Right renal cortex interstitium (tissue), 3 donors: ENCODE data around the gene GDPD5. TPM values are rescaled to one million over a fixed set of nuclear protein-coding genes. Genes with fewer than 3 reads are reported as not detected.

Source experiments
- DNase-seq, 3 donors: peaks; one replicate each; pipeline ENCODE4 v3.0.0-alpha.2; 2013; ENCODE audit warnings: low read depth in 3 of 3, low spot score in 2 of 3
- polyA plus RNA-seq, 3 donors: library from polyadenylated mRNA; unstranded; fragments of 120-200 nt; gene quantifications; one replicate each; pipeline ENCODE4 v1.2.1, GENCODE V29; 2013; ENCODE audit not compliant: insufficient read length in 3 of 3

Gene GDPD5
- polyA plus RNA-seq, 3 donors: 5.8 to 8.5 (median 6.9) TPM

DNA sequence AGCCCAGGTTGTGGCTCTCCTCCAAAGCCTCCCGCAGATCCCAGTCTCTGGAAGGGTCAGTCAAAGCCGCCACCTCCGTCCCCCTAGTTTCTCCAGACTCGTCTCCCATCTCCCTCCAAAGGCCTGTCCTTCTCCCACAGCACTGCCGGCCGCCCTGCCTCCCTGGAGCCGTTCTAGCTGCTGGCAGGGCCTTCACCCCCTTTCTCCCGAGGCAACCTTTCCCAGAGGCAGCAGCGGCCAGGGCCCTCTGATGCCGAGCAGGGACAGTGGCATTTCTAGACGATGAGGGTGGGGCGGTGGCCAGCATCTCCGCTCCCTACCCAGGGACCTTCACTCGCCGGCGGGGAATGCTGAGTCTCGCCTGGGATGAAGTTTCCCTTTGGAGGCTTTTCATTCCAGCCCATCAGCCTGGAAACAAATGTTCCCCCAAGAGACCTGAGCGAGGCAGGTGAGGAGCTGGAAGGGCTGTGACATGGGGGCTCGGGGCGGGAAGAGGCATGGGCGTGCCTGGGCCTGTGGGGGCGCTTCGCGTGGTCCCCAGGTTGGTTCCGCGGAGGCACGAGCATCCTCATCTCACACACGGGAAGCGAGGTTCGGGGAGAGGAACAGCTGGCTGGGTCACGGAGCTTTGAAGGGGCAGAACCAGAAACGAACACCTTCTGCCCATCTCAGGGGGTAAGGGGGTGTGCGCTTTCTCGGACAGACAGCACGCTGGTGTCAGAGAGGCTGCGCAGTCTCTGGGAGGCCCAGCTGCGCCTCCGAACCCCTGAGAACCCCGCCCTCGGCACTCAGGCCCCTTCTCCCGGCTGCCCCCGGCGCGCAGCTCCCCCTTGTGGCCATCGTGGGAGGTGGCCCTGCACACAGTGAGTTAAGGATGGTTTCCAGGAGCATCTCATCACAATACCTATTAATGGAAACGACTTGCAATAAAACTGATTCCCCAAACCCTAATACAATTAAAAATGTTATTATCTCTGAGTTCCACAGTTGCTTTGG lies 74.6 kb downstream of the GDPD5 start:
- no peak for DNase-seq

DNA sequence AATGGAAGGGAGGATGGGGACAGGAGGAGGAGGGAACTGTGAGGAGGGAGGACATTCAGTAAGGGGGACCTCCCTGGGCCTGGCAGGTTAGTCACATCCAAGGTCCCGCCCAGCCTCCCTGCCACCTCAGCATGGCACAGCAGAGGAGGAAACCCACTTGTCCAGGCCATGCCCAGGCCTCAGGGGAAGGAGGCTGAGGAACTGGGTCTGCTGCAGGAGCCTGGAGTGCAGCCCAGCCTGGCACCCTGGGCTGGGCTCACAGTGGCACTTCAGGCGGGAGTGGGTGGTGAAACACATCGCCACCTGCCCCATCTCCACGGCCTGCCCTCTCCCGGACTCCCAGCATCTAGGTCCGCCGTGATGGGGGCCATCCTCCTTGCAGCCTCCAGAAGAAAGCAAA lies 75.5 kb downstream of the GDPD5 start:
- DNase-seq: no peak

DNA sequence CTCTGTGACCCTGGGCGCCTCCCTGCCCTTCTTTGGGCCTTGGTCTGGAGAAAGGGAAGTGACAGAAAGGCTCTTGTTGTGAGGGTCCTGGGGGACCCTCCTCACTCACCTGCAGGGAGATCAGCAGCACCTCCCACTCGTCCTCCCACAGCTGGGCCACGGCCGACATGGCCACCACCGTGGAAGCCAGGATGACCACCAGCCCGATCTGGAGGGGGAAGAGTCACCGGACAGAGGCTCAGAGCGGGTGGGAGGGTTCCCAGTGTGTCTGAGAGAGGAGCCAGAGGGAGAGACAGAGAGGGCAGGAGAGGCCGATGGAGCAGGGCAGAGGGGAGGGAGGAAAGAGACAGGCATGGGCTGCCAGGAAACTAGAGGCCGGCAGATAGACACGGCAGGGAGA lies 76.0 kb downstream of the GDPD5 start:
- no peak for DNase-seq

DNA sequence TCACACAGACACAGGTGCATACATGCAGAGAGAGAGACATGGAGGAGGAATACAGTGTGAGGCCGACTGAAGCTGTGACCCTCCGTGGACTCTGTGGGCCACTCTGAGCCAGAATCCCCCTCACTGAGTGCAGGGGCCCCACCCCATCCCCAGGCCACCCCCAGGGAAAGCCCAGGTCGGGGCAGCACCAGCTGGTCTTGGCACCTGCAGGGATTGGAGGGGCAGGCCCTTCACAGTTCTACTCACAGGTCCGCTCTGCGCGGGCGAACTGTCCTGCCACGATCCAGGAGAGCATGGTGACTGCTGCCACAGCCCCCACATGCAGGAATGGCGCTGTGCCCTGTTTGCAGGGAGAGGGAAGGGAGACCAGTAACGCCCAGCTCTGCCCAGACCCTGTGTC lies 76.5 kb downstream of the GDPD5 start:
- DNase-seq: no peak

DNA sequence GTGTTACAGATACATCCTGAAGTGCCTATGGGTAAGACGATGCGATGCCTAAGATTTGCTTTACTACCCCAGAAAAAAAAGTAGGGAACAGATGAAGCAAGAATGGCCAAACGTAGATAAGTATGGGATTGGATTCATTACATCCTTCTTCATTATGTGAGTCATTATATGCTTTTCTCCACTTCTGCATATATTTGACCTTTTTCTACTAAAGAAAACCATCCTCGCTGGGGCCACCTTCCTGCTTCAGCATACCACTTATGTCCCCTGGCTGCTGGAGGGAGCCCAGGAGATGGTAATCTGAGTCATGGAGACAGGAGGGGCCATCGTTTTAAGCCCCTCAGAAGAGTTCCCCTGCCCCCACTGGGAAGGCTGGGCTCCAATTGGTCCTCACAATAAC lies 78.3 kb downstream of the GDPD5 start:
- no peak for DNase-seq

DNA sequence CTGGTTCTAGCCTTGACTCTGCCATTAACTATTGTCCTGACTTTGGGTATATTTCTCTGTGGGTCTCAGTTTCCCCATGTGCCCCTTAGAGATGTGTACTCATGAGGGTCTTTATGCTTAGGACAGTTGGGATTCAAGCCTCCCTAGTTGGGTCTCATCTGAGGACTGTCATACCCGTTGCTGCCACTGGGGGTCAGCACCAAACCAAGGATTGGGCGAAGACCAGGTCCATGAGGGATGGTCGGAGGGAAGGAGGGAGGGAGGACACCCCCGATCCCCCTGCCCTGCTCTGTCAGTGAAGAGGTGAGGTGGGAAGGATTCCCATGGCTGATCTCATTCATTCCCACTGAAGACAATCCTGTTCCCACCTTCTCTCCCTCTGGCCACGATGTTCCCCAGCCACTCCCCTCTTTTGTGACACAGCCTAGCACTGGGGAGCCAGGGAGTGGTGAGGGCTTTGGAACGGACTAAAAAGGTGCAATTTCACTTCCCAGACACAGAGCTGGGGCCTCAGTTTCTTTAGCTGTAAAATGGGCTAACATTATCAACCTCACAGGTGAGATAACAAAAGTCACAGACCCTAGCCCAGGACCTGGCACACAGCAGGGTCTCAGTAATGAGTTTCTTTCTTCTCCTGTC lies 80.3 kb downstream of the GDPD5 start:
- no peak for DNase-seq

DNA sequence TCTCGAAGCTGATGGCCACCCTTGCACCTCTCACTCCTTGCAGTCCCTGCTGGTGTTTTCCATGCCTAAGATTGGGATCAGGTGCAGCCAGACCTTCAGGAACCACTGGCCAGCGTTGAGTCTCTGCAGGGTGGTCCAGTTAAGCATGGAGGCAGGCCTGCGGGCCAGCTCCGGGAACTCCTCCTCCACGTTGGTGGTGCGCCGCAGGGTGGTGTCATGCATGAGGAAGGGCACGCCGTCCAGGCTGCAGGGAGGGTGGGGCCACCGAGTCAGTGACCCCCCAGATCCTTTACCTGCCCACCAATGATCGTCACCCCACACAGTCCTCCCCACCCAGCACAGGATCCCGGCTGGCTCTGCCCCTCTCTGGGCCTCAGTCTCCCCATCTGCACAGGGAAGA lies 82.7 kb downstream of the GDPD5 start:
- DNase-seq: no peak

DNA sequence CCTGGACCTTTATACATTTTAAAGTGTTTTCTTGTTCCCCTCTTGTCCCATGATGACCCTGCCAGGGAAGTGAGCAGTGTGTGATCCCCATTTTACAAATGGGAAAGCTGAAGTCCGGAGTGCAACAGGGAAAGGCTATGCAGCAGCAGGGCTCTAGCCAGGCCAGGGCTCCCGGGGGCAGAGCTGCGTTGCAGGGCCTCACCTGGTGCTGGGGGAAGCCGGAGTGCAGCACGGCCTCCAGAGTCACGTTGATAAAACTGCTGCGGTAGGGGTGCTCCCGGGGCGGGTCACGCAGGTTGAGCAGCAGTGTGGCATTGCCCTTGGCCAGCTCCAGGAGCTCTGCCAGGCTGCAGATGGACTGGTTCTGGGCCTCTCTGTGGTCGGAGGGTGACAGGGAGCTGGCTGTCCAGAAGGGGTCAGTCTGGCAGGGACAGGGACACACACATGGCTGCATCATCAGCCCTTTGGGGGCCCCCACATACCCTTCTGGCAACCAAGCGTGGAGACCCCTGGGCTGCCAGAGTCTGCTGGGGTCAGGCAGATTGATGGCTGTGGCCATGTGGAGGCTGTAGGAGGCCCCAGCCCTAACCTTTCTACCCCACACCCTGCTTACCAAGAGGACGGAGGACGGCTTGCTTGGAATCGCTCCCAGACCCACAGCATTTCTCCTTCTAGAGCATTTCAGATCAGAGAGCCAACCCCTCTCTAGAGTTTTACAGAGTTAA lies 83.4 kb downstream of the GDPD5 start:
- DNase-seq: no peak

DNA sequence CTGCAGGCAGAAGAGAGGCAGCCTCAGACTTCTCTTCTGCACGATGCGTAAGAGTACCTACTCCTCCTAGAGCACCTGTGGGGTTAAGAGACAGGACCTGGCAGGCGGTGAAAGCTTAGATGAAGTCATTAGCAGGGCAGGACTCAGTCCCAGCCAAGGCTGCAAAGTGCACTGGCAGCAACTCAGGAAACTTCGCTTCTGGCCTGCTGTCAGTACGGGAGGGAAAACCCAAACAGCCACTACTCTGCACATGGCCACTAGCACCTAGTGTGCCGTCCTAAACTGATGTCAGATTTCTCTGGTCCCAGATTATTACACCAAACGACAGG lies 84.0 kb downstream of the GDPD5 start:
- DNase-seq: no peak

DNA sequence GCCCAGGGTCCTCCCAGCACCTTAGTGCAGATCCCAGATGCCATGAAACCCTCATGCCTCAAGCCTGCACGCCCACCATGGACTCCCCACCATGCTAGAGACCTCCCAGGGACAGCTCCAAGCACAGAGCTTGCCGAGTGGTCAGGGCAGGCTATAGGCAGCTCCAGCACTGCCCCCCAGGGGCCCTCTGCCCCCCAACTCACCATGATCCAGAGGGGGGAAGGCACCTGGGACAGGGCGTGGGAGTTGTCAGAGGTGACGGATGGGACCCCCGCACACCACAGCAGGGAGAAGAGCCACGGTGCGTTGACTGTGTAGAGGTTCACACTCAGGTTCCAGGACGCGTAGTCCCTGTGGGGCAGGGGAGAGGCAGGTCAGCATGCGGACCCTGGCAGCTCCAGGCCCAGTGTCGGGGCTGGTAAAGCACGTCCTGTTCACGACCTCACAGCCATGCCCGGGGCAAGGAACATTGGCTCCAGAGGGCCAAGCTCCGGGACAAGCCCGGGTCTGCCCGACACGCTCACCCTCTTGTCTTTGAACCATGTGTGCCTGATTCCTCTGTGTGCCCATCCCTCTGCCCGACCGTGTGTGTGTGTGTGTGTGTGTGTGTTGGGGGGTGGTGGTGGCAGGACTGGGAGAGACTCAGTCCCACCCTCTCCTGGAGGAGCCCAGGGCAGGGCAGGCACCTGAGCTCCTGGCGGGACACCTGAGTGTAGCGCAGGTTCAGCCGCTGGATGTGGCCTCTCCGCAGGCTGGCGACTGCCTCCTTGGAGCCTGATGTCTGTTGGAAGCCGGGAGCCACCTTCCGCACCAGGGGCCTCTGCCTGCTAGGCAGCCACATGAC lies 84.6 kb downstream of the GDPD5 start:
- no peak for DNase-seq

DNA sequence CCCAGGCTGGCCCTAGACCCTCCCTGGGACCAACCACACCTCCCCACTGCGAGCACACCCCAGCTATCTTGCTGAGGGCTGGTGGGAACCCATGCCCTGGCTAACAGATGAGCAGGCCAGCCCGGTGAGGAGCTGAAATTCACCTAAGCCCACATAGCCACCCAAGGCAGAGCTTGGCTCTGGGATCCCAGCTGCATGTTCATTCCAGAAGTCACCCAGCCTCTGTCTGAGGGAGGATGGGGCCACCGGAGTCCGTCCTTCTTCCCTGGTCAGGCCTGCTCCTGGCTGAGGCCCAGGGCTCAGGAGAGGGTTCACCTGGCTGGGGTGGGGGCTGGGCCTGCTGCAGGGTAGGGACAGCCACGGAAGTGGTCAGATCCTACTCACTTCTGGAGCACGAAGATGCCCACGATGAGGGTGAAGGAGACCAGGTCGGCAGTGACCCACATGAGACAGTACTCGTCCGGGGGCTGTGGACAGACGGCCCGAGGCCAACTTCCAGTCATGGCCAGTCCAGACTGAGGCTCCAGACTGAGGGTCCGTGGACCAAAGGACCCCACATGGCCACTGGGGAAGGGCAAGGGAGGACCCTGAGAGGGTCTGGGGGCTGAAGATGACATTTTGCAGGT lies 86.1 kb downstream of the GDPD5 start:
- DNase-seq: no peak

DNA sequence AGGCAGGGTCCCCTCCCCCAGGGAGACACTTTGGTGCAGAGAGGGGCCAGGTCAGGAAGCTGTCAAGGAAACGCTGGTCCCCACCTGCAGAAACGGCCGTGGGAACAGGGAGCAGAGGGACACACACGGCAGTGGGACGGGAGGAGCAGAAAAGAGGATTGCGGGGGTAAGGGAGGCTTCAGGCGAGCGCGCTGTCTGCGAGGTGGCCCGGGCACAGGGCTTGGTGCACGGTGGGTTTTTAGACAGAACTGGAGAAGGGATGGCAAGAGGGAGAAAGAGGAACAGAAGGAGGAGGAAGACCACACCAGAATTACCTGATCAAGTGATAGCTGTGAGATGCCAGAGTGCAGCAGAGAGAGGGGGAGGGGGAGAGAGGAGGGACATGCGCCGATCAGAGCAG lies 86.7 kb downstream of the GDPD5 start:
- no peak for DNase-seq

DNA sequence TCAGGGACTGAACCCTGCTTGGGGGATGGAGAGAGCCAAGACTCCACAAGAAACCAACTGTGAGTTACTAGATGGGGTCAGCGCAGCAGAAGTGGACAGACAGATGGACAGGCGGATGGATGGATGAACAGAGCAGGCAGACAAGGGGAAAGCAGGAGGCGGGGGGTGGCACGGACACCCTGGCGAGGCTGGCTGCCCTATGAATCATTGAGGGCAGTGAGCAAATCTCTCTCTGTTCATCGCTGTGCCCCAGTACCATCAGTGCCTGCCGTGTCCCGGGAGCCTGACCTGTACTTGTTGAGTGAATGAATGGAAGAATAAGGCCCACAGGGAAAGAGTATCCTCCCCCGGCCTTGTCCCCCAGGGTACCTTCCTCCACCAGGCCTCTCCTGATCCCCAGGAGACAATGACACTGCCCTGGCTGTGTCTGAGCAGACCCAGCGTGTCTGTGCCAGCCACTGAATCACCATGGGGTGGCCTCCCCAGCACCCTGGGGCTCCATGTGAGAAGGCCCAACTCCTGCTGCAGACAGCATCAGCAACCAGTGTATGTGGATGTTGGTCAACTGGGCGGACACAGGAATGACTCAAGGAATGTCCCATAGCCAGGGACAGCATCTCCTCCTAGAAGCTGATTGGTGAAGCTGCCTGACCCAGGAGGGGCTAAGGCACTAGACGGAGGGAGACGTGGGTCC lies 87.6 kb downstream of the GDPD5 start:
- DNase-seq: no peak

DNA sequence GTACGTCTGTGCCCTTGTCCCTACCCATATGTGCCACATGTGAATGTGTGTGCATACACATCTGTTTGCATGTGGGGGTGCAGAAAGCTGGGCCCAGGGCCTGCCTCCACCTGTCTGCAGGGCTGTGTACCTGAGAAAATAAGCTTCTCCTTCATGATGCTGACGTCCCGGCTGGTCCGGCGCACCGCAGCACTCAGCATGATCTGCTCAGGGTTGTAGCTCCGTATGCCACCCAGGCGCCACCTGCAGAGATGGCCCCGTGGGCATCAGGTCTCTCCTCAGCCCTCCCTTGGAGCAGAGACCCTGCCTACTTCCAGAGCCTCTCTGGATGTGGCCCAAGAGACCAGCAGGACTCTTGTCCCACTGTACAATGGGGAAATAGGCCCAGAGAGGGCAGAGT lies 88.9 kb downstream of the GDPD5 start:
- DNase-seq: no peak

DNA sequence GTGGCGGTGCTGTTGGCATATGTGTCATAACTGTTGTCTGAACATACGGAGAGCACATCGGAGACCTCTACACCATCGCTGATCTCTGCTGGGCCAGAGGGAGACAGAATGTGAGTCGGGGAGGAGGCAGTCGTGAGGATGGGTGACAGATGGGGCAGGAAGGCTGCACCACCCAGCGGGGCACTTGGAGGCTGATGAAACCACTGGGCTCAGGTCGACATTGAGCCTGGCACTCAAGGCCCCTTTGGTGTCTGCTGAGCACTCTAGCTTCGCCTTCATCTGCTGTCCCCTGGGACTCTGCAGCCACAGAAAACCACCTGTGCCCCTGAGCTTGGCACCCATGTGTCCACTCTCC lies 90.2 kb downstream of the GDPD5 start:
- DNase-seq: no peak

DNA sequence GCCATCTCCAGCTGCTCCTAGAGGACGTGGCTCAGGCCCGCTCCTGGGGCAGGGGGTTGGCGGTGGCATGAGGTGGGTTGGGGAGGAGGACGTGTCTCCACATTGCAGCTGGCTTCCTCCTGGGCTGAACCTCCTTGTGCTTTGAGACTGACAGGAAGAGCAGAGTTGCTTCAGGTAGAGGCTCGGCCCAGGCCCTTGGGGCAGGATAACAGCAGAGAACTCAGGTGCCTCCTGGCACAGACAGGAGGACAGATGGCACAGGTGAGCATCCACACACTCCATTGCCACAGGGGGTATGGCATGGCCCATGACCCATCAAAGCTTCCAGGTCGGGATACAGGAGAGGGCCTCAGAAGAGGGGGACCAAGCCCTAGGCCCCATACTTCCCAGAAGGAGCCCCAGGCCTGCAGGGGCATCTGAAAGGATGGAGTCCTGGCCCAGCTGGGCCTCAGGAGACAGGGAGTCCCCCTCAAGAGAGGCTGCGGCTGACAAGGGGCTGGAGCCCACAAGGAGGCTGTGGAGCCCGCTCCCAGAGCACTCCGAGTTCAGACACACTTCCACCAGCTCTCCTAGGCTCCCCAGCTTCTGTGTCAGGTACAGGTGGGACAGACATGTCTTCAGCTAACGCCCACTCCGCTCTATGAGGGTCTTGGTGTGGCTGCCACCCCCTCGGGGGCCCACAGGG lies 90.7 kb downstream of the GDPD5 start:
- DNase-seq: no peak

DNA sequence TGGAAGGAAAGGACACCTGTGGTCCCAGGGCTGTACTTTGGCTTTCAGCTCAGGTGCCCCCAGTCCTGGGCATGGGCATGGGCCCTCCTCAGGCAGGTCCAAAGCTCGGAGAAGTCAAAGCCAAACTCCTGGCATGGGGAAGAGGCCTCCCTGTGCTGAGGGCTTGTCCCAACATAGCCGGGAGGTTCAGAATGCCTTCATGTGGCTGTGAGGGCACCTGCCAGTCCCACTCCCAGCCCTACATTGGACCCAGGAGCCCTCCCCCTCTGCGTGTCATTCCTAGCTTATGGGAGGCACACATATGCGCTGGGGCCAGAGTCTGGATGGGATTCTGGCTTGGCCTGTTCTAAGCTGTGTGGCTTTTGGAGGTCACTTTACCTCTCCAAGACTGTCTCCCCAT lies 91.7 kb downstream of the GDPD5 start:
- no peak for DNase-seq

DNA sequence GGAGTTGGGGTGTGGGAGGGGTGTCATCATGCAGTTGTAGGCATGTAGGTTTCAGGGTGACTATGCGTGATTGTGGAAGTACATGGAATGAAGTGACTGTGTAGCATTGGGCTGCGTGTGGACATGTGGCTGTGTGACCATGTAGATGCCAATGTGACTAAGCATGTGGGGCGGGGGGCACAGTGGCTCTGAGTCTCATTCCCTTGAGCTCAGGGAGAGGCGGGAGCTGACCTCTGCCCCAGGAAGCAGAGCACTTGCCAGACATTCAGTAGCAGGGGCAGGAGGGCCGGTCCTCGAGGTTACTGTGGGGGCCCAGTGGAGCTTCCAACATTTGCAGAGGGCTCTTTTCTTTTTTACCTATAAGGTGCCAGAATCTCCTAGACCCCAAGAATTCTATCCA lies 92.3 kb downstream of the GDPD5 start:
- DNase-seq: no peak

DNA sequence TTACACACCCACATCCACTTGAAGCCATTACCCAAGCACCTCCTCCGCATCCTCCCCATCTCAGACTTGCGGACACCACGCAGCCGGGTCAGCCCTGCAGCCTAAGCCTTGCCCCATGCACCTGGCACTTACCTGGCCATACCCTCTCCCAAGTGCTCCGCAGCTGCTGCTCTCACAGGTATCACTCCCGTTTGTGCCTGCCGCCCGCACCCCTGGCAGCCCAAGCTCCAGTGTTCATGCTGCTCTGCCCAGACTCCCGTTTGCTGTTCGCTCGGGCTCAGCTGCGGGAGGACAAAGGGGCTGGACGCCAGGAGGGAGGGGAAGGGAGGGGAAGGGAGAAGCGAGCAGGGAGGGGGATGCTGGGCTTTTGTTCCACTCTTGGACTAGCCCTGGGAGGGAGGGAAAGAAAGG lies 92.8 kb downstream of the GDPD5 start, which contains the start of gene KLHL35:
Gene KLHL35, minus strand, starts transcription at position 293 of the 411 bp plus-strand sequence. CDS start 2,574 bp downstream, outside the sequence.
- DNase-seq: no peak
